GM18873 (cell line): ENCODE data around the gene CSH1.
"Not testable (repeated sequence)": the region's sequence is repeated elsewhere in the genome, so short reads cannot be mapped to it uniquely, and the experiment has no call there.

Experiments
- ATAC-seq: cut with Tn5 transposase; IDR thresholded peaks from one replicate; pipeline ENCODE4 v1.9.1; 2021; ENCODE audit warnings: mild to moderate bottlenecking, moderate library complexity, moderate number of reproducible peaks; ENCODE audit not compliant: unreplicated experiment, low FRiP score

Gene CSH1

GRCh38 chr17:63873577-63873976 is 22.8 kb downstream of the CSH1 start, which contains the start of gene CSH2:
Gene CSH2 (minus strand): TSS chr17:63873677. CDS start chr17:63873614, 63 bp downstream.
- not testable (repeated sequence) for ATAC-seq

DNA sequence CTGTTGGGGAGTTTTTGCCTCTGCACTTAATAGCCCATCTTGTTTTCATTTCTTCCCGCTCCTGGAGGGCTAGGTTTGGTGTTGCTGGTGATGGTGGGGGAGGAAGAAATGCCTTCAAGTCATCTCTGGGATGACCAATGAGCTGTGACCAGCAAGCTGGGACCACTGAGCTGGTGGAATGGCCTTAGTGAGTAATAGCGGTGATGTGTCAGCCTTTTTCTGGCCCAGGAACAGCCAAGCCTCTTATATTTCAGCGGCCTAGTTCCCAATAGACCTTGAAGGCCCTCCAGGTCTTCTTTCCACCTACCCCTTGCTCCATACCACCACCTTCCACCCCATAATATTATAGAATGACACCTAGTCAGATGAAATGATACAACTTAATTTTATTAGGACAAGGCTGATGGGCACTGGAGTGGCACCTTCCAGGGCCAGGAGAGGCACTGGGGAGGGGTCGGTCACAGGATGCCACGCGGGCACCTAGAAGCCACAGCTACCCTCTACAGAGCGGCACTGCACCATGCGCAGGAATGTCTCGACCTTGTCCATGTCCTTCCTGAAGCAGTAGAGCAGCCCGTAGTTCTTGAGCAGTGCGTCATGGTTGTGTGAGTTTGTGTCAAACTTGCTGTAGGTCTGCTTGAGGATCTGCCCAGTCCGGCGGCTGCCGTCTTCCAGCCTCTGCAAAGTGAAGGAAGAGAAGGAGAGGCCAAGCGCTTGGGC is 24.6 kb downstream of the CSH1 start:
- ATAC-seq, result not testable (repeated sequence)

GRCh38 chr17:63870292-63870665 is 26.1 kb downstream of the CSH1 start:
- ATAC-seq, result not testable (repeated sequence)

DNA sequence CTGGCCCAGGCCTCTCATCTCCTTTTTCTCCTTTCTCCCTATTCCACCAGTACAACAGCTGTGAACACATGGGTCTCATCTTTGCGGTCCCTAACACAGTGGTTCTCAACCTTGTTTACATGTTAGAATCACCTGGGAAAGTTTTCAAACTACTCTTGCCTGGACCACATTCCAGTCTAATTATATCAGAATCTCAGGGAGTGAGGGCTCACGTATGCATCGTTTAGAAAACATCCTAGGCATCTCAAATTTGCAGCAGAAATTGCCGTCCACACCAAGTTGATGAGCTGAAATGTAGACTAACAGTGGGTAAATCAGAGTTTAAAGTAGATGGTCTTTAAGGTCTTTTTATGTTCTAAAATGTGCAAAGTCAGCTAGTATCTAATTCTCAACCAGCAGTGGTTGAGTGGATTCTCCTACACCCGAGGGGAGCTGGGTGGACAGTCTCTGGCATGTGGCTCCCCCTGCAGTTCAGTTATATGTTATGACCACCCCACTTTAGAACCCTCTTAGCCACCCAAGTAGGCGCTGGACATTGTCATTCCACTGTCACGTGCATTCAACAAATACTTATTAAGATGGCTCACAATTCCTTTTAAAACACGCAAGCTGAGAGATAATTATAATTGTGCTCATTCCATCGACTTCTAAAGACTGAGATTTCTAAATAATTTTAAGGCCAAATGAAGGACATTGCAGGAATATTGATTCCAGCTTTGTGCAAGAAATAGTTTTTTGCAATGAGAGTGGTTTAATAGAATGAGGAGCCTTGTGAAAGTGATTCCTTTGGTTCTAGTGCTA is 26.7 kb downstream of the CSH1 start:
- not testable (repeated sequence) for ATAC-seq

- ATAC-seq, result not testable (repeated sequence)
Observed at GRCh38 chr17:63866625-63867024, 29.7 kb downstream of the CSH1 start.

DNA sequence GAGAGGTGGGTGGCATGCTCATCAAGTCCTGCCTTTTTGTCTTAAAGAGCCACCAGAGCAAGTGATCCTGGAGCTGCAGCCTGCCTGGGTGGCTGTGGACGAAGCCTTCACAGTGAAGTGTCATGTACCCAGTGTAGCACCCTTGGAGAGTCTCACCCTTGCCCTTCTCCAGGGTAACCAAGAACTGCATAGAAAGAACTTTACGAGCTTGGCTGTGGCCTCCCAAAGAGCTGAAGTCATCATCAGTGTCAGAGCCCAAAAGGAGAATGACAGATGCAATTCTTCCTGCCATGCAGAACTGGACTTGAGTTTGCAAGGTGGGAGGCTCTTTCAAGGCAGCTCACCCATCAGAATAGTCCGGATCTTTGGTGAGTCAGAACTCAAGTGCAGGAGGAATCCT is 37.1 kb downstream of the CSH1 start:
- no peak for ATAC-seq

DNA sequence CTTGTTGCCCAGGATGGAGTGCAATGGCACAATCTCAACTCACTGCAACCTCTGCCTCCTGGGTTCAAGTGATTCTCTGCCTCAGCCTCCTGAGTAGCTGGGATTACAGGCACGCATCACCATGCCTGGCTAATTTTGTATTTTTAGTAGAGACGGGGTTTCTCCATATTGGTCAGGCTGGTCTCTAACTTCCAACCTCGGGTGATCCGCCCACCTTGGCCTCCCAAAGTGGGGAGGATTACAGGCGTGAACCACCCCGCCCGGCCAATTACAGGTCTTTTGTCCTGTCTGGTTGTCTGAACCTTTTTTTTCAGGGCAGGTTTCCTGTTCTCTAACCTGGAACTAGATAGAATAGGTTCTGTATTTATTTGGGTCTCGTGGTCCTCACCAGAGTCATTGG is 39.9 kb downstream of the CSH1 start:
- ATAC-seq, result not testable (repeated sequence)

GRCh38 chr17:63855185-63855584 is 41.2 kb downstream of the CSH1 start:
- no peak for ATAC-seq

DNA sequence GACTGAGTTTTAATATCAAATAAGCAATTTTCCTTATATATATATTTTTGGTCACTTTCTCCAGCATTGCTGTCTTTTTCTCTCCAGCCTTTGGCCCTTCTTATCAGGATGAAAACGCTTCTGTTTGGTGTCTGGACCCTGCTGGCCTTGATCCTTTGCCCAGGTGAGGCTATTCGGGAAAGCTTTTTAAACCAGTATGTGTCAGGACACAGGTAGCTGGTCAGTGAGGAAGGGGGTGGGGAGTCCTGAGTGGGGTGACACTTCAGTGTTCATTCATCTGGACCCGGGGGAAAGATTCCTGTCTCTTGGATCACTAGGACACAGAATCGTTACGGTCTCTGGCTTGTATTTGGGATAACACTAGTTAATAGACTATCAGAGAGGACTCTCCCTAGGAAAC is 41.7 kb downstream of the CSH1 start:
- ATAC-seq, result no peak

DNA sequence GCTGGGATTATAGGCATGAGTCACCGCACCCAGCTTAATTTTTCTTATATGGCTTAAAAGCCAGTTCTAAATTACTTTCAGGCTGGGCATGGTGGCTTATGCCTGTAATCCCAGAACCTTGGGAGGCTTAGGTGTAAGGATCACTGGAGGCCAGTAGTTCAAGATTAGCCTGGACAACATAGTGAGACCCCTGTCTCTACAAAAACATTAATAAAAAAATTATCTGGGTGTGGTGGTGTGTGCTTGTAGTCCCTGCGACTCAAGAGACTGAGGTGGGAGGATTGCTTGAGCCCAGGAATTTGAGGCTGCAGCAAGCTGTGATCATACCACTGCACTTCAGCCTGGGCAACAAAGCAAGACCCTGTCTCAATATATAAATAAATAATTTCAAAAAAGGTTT is 43.1 kb downstream of the CSH1 start:
- ATAC-seq, result no peak

GRCh38 chr17:63850401-63850800 is 46.0 kb downstream of the CSH1 start:
- no peak for ATAC-seq

DNA sequence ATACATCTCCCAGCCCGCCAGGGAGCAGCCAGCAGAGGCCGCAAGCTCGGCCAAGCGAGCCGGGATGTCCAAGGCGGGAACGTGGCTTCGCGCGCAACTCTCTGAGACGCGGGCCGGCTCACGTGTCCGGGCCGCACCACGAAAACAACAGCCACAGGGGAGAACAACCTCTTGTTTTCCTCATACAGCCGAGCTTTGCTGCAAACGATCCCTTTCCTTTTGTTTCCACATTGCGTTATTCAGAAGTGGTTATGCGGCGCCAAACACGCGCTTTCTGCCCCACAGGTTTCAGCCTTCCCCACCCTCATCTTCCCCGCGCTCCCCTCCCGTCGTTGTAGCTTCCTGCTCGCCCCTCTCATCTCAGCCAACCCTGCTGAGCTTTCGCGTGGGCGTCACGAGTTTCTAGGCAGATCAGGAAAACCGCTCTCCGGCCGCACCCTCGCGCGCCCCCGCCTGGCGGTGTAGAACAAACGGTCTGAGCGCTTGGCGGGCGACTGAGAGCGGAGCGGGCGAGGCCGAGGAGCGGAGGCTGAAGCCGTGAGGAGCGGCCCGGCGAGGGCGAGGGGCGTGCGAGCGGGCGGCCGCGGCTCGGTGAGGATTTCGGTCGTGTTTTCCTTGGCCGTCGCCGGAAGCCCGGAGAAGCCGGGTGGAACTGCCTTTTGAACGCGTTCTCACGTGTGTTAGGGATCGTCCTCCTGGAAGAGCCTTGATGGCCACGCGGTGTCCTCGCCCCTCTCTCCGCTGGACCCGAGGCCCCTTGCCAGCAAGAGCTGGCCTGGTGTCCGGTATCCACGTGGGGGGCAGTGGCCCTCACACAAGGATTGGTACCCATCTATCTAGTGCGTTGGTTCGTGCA is 47.3 kb downstream of the CSH1 start:
- peak; percentile 59 for ATAC-seq

- no peak for ATAC-seq
Observed at GRCh38 chr17:63847525-63848249, 48.7 kb downstream of the CSH1 start.

DNA sequence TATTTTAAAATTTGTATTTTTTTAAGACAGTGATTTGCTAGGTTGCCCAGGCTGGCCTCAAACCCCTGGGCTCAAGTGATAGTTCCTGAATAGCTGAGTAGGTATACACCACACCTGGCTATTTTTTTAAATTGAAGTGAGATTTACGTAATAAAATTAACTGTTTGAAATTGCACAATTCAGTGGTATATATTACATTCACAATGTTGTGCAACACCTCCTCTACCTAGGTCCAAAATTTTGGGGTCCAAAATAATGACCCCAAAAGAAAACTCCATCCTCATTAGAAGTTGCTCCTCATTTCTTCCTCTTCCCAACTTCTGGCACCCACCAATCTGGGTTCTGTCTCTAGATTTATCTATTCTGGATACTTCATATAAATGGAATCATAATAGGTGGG is 50.9 kb downstream of the CSH1 start:
- no peak for ATAC-seq
